GM18499 (cell line): ENCODE results near the gene DOCK8.

Source experiments
- ATAC-seq: cut with Tn5 transposase; IDR thresholded peaks from one replicate; pipeline ENCODE4 v1.9.1; 2021; ENCODE audit warnings: moderate number of reproducible peaks; ENCODE audit not compliant: insufficient read depth, unreplicated experiment

Gene DOCK8

GRCh38 chr9:304106-304505 is 89.4 kb downstream of the DOCK8 start:
- ATAC-seq, result no peak

GRCh38 chr9:304519-305185 is 90.0 kb downstream of the DOCK8 start:
- ATAC-seq, result no peak

DNA sequence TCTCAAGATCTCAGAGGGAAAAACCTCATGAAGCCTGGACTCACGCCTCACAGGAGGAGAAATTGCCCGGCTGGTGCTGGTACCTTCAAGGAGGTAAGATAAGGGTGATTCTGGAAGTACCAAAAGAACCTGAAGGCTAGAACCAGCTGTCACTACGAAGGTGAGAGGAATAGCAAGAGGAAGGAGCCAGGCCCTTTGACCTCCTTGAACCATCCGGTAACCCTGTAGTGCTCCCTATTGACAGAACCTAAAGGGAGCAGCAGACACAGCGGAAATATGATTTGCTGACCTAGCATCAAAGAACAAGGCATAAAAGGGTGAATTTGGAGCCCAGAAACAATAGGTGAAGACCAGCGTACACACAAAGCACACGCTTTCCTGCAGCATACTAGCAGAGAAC is 92.2 kb downstream of the DOCK8 start:
- no peak for ATAC-seq

DNA sequence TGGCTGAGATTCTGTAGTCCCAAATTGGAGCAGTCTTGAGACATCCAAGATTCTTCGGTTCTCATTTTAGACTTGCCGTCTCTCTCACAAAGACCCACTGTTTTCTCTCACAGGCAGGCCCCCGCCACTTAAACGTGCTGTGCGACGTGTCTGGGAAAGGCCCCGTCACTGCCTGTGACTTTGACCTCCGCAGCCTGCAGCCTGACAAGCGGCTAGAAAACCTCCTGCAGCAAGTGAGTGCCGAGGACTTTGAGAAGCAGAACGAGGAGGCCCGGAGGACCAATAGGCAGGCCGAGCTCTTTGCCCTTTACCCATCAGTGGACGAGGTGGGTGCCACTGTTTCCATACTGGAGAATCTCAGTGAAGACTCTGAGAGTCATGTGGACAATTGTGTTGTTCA is 97.2 kb downstream of the DOCK8 start:
- no peak for ATAC-seq

- ATAC-seq, result no peak
These were observed 98.1 kb downstream of the DOCK8 start for GRCh38 chr9:312596-313320.

DNA sequence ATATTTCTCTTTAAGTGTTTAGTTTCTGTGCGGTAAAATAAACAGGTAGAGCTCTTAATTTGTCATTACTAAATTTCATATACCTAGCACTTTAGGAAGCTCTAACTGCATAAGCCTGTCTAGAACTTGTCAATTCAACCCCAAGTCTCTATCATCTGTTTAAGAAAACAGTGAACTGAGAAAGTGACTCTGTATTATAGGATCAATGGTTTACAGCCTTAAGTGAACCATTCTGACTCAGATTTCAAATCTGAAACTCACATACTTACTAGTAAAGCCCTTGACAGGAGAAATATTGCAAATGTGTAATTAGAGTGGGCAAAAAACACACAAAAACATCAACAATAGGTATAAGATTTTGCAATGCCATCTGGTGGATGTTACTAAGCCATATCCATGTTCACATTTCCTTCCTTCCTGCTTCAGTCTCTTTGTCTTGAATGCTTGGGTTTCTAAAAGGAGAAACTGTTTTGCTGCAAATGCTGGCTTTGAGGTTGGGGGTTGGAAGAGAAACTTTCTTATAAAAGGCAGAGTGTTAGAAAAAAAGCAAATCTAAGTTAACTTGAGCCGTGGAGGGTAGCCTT is 101.8 kb downstream of the DOCK8 start:
- no peak for ATAC-seq

DNA sequence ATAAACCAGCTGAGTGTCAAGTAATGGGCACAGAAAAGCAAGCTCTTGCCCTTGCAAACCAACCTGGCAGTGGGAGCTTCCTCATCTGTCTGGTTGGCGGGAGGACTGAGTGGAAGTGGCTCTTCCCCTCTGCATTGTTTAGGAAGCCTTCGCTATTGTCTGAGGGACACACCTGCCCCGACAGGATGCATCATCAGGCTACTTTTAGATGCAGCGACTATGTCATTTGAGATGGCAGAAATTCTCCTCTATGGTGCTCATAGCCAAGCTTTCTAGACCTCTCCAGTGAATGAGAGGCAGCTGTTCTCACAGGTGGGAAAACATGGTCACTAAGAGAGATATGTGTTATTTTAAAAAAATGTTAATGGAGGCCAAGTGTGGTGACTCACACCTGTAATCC is 104.0 kb downstream of the DOCK8 start:
- ATAC-seq, result no peak

GRCh38 chr9:324971-325370 is 110.3 kb downstream of the DOCK8 start:
- no peak for ATAC-seq

GRCh38 chr9:326667-327066 is 112.0 kb downstream of the DOCK8 start:
- ATAC-seq, result no peak

DNA sequence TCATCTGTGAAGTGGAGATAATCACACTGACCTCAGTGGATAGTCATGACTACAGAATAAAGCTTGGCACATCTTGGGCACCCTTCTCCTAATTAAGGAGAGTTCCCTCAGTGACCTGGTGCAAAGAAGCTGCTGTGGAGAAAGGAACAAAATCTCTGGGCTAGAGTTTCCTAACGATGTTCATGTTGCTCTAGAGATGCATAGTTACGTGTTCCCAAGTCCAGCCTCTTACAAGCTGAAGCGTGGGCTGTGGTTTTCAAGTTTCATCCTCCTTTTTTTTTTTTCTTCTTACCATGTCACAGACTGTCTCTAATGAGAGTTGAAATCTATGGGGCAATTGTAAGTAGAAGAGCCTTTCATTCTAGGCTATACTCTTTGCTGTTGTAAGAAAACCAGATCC is 113.8 kb downstream of the DOCK8 start:
- no peak for ATAC-seq

GRCh38 chr9:331197-331596 is 116.5 kb downstream of the DOCK8 start:
- ATAC-seq, result no peak

DNA sequence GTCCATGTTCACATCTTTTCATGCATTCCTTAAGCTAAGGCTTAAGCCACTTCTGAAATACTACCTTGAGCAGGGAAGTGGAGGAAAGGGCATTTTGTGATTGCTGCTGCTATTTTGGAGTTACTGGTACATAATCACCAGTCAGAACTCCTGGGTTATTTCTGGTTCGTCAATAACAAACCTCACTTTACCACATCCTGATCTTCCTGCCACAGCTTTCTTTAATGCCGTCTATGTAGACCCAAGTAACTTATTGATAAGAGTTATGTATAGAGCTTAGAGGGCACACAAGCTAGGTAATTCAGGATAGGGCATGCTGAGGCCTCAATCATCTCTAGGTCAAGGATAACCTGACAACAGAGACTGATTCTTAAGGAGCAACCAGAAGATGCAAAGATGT is 120.7 kb downstream of the DOCK8 start:
- ATAC-seq, result no peak

GRCh38 chr9:336039-336438 is 121.4 kb downstream of the DOCK8 start:
- no peak for ATAC-seq

DNA sequence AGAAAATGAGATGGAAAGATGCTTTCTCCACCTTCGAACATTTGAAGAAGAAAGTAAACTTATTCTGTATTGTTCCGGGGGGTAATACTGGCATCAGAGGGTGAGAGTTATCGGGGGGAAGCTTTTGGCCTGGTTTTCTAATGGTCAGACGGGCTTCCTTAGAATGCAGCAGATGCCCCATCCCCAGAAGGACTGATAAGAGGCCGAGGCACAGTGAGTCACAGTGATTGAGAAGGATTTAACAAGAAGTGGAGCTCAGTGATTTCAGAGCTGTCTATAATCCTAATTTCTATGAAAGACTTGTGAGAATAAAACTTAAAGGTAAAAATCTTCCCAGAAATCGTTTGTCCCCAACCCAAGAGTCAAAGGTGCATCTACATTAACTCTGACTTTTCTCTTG is 123.9 kb downstream of the DOCK8 start:
- ATAC-seq, result no peak

- no peak for ATAC-seq
These were observed 127.2 kb downstream of the DOCK8 start for GRCh38 chr9:341634-342421.

DNA sequence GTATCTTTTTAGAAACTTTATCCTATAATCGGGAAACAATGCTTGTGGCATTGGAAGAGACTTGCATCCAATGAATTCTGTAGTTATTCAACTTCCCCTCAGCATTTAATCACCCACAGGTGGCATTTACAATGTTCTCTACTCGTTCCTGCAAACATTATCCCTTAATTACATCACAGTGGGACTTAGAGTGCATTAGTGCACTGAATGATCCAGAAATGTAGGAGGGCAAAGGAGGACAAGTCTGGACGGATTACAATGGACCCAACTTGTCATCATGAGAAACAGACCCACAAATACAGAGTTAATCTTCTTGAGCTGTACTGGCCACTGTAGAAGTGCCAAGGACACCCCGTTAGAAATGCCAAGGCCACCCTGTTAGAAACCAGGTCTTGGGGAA is 129.1 kb downstream of the DOCK8 start:
- no peak for ATAC-seq

DNA sequence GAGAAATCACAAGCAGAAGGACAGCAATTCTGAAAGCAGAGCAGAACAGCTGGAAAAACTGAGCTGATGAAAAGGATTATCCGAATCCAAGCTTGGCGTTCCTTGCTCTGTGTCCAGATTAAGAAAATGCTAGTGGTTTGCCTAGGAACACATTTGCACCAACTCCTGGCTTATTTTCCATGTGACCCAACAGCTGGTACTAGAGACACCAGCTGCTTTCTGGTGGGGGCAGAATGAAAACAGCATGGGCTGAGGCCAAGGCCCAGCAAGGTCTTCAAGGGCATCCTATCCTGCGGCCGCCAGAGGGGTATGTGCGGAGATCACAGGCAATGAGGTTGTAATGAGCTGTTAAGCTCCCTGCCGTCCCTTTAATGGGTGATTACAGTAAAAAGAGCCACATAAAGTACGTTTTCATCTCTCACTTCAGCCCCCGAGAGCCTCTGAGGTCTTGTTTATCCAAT is 131.5 kb downstream of the DOCK8 start:
- no peak for ATAC-seq

DNA sequence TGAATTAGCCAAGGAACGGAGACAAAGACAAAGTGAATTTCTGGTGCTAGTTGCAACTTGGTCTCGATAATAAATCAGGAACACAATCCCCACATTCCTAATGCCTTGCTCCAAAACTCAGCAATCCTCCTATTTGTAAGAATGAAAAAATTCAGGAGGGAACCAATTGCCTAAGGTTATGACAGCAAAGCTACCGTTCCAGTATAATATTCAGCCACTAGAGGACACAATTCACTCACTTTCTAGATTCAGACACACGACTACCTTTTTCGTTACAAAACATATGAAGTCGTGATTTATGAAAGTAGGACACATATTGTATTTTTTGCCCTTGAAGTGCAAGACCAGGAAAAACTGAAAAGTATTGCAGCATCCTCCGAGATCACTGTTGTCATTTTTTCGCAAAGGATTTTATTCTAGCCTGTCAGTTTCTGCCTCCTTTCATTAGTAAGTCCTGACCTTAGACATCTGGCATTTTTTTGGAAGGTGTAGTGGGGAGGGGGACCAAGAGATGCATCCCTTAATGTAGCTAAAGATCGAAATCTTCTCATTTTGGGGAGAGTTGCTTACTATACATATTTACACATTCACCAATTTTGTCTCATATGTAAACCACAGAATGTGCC is 133.1 kb downstream of the DOCK8 start:
- ATAC-seq, result no peak

DNA sequence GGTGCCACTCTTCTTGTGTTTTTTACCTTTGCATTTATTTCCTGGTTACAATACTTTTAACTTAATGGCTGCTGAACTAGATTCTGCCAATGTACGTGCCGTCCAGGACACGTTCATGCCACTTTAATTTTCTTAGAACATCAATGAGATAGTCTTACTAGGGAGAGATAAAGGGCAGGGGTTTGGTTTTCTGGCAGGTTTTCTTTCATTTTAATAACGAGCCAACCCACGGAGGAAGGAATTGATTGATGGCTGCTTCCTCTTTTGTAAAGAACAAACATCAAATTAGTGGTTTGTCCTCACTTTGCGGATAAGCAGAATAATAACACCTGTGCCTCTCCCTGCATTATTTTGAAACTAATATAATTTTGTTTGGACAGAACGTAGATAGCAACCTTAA is 135.7 kb downstream of the DOCK8 start:
- ATAC-seq, result no peak

DNA sequence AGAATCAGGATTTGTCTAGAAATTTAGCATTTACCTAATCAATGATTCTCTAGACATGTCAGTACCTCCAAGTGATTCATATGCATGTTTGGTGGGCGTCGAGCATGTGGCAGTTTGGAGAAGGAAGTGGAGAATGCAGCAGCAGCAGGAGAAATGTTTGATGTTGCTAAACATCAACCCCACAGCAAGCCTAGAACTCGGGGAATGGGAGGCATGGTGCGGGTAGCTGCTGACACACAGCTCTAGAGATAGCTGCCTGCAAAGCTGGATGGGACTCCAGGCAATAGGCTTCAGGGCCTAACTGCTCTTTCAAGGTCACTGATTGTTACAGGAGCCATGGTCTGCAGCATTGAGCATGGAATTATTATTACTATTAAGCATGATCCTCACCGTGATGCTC is 137.3 kb downstream of the DOCK8 start:
- ATAC-seq, result no peak

DNA sequence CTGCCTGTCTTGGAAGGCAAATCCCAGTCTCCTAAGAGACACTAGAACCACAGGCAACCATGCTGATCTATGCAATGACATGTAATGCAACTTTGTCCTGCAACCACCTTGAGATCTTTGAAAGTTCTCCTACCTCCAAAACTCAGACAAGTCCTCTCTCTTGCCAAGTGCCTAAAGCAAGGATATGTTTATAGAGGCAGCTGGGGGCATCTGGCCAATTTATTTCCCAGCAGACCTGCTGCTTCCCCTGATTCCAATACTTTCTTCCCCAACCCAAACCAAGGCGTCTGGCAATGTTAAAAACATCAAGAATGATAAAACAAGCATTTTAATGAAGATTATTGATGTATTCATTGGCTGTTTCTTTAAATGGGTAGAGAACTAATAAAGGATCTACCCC is 138.4 kb downstream of the DOCK8 start:
- no peak for ATAC-seq
